ENCODE results near the gene LCE2B.

Gene LCE2B

GRCh38 chr1:152735648-152736047 is 49.7 kb downstream of the LCE2B start:
- DNase-seq (ENCODE audit: low read depth): no peak

Data from ELR (cell line).